ENCODE results near the gene SLC9C1.

SLC9C1 gene

GRCh38 chr3:112303764-112304325, 9.8 kb upstream of the SLC9C1 start:
- peak overlapping the region; percentile 66 for H3K27ac ChIP-seq (ENCODE audit: low read depth, low read length, poor library complexity, severe bottlenecking)
- H3K4me2 ChIP-seq (ENCODE audit: low read length), result peak overlapping the region; percentile 65
- H3K9ac ChIP-seq (ENCODE audit: low read length), result peak overlapping the region; percentile 62
- H3K9me2 ChIP-seq (ENCODE audit: low read depth, low read length), result no peaks in the 10 kb centered on the region
- H2AFZ ChIP-seq (ENCODE audit: low read length), result peak overlapping the region; percentile 91
- H3K79me2 ChIP-seq (ENCODE audit: insufficient read depth, low read length), result no peaks in the 10 kb centered on the region
- H3K36me3 ChIP-seq (ENCODE audit: insufficient read depth, low read length), result no peaks in the 10 kb centered on the region
- no peaks in the 10 kb centered on the region for H3K9me3 ChIP-seq (ENCODE audit: low read length)
- H3K4me3 ChIP-seq (ENCODE audit: low read depth, low read length, poor library complexity, severe bottlenecking), result peak overlapping the region; percentile 51
- H3K27me3 ChIP-seq (ENCODE audit: insufficient read depth, low read length), result no peaks in the 10 kb centered on the region
- no peak for TF ChIP-seq CTCF (IDR thresholded peaks at IDR 0.05; ENCODE audit: low read length)
- TF ChIP-seq EZH2 (IDR thresholded peaks at IDR 0.05; ENCODE audit: borderline replicate concordance, low read length), result no peak
- peaks cover 40% of the 10 kb centered on the region for H3K4me1 ChIP-seq (ENCODE audit: insufficient read depth, low read length, severe bottlenecking)
- H3F3A ChIP-seq (ENCODE audit: insufficient read depth, low read length), result no peaks in the 10 kb centered on the region
- H4K20me1 ChIP-seq (ENCODE audit: insufficient read depth, low read length), result no peaks in the 10 kb centered on the region

- Histone ChIP-seq H3K79me2 (ENCODE audit: insufficient read depth, low read length) (no peaks in the 10 kb centered on the region), H3K9me3 (ENCODE audit: low read length) (no peaks in the 10 kb centered on the region), H3K9ac (ENCODE audit: low read length) (peak overlapping the region; percentile 62), H2AFZ (ENCODE audit: low read length) (peak overlapping the region; percentile 91), H3K27ac (ENCODE audit: low read depth, low read length, poor library complexity, severe bottlenecking) (peak overlapping the region; percentile 66), H4K20me1 (ENCODE audit: insufficient read depth, low read length) (no peaks in the 10 kb centered on the region), H3K27me3 (ENCODE audit: insufficient read depth, low read length) (no peaks in the 10 kb centered on the region), H3F3A (ENCODE audit: insufficient read depth, low read length) (no peaks in the 10 kb centered on the region), H3K4me3 (ENCODE audit: low read depth, low read length, poor library complexity, severe bottlenecking) (peak overlapping the region; percentile 51), H3K4me1 (ENCODE audit: insufficient read depth, low read length, severe bottlenecking) (peaks cover 47% of the 10 kb centered on the region), H3K9me2 (ENCODE audit: low read depth, low read length) (no peaks in the 10 kb centered on the region), H3K4me2 (ENCODE audit: low read length) (peak overlapping the region; percentile 65), H3K36me3 (ENCODE audit: insufficient read depth, low read length) (no peaks in the 10 kb centered on the region)
- TF ChIP-seq CTCF (IDR thresholded peaks at IDR 0.05; ENCODE audit: low read length) (no peak), EZH2 (IDR thresholded peaks at IDR 0.05; ENCODE audit: borderline replicate concordance, low read length) (no peak)
Measured at GRCh38 chr3:112302881-112303763, 9.1 kb upstream of the SLC9C1 start.

- Histone ChIP-seq H3K27me3 (ENCODE audit: insufficient read depth, low read length) (no peaks in the 10 kb centered on the region), H3K9me2 (ENCODE audit: low read depth, low read length) (no peaks in the 10 kb centered on the region), H3K27ac (ENCODE audit: low read depth, low read length, poor library complexity, severe bottlenecking) (peak overlapping the region; percentile 66), H3K4me1 (ENCODE audit: insufficient read depth, low read length, severe bottlenecking) (peaks cover 55% of the 10 kb centered on the region), H3K4me2 (ENCODE audit: low read length) (peak overlapping the region; percentile 65), H4K20me1 (ENCODE audit: insufficient read depth, low read length) (no peaks in the 10 kb centered on the region), H3K79me2 (ENCODE audit: insufficient read depth, low read length) (no peaks in the 10 kb centered on the region), H3K9me3 (ENCODE audit: low read length) (no peaks in the 10 kb centered on the region), H2AFZ (ENCODE audit: low read length) (peak overlapping the region; percentile 64; the same call in 1 of the 2 replicates), H3K9ac (ENCODE audit: low read length) (no peak overlapping the region), H3K4me3 (ENCODE audit: low read depth, low read length, poor library complexity, severe bottlenecking) (peak overlapping the region; percentile 11), H3F3A (ENCODE audit: insufficient read depth, low read length) (no peaks in the 10 kb centered on the region), H3K36me3 (ENCODE audit: insufficient read depth, low read length) (no peaks in the 10 kb centered on the region)
- TF ChIP-seq CTCF (IDR thresholded peaks at IDR 0.05; ENCODE audit: low read length) (no peak), EZH2 (IDR thresholded peaks at IDR 0.05; ENCODE audit: borderline replicate concordance, low read length) (no peak)
Measured at GRCh38 chr3:112302150-112302830, 8.3 kb upstream of the SLC9C1 start.

Data from OCI-LY1 (cell line).